SK-N-SH (cell line): ENCODE results near the gene RASAL3. TPM values are rescaled to one million over a fixed set of nuclear protein-coding genes. Genes with fewer than 3 reads are reported as not detected.

ENCODE experiments used
- CTCF ChIA-PET: fragments of 300-600, 350-600 bp; formaldehyde crosslinking; extraction: SDS; loops from one replicate; lab custom pipeline; 2021; lab: Yijun Ruan, JAX
- POLR2A ChIA-PET: fragments of 350-600 bp; sonication (Branson Sonifier 250); formaldehyde crosslinking; extraction: SDS; loops from one replicate; lab custom pipeline; 2020; ENCODE audit warnings: antibody characterized with exemption, inconsistent platforms; lab: Yijun Ruan, JAX
- DNase-seq: peaks from one replicate; pipeline ENCODE4 v3.0.0; 2012
- H2AFZ ChIP-seq: fragments of 200-600 bp; sonication (generic); 2 replicates; pipeline ENCODE4 v1.8.1; 2016; ENCODE audit warnings: antibody characterized with exemption, mild to moderate bottlenecking, low read depth
- H3F3A ChIP-seq: fragments of 200-600 bp; sonication (generic); replicated peaks from 2 replicates; pipeline ENCODE3; 2016; ENCODE audit warnings: antibody characterized with exemption, mild to moderate bottlenecking; ENCODE audit not compliant: insufficient read depth
- H3K27ac ChIP-seq, 2 experiments: fragments of 200-500 bp in 1 of 2; fragments of 200-600 bp in 1 of 2; sonication (Bioruptor generic) in 1 of 2; sonication (generic), shearing (Covaris generic) in 1 of 2; 2 replicates each; pipeline versions ENCODE4 v1.5.1 to v1.6.1; 2014 to 2016; ENCODE audit warnings: low read depth in 2 of 2, inconsistent platforms in 1 of 2, low read length in 1 of 2, mild to moderate bottlenecking in 1 of 2, mixed read lengths in 1 of 2
- H3K27me3 ChIP-seq: fragments of 200-600 bp; sonication (generic), shearing (Covaris generic); 2 replicates; pipeline ENCODE4 v1.6.1; 2016; ENCODE audit warnings: mixed run types; ENCODE audit not compliant: insufficient read depth
- H3K36me3 ChIP-seq, 2 experiments: fragments of 200-500 bp in 1 of 2; fragments of 200-600 bp in 1 of 2; sonication (Bioruptor generic) in 1 of 2; sonication (generic) in 1 of 2; replicated peaks in 1 of 2; 2 replicates each; pipeline versions ENCODE3 to v1.5.1; 2014 to 2016; ENCODE audit warnings: low read length in 1 of 2, mild to moderate bottlenecking in 1 of 2; ENCODE audit not compliant: insufficient read depth in 2 of 2, control insufficient read depth in 1 of 2
- H3K4me1 ChIP-seq, 2 experiments: fragments of 200-500 bp in 1 of 2; fragments of 200-600 bp in 1 of 2; sonication (Bioruptor generic) in 1 of 2; sonication (generic), shearing (Covaris generic) in 1 of 2; 2 replicates each; pipeline versions ENCODE4 v1.5.1 to v1.6.1; 2014 to 2016; ENCODE audit warnings: low read depth in 1 of 2, low read length in 1 of 2, mixed run types in 1 of 2; ENCODE audit not compliant: insufficient read depth in 2 of 2, control insufficient read depth in 1 of 2
- H3K4me2 ChIP-seq: fragments of 200-600 bp; sonication (generic), shearing (Covaris generic); 2 replicates; pipeline ENCODE4 v1.6.1; 2017; ENCODE audit warnings: mixed run types
- H3K4me3 ChIP-seq, 2 experiments: fragments of 200-500 bp in 1 of 2; fragments of 200-600 bp in 1 of 2; sonication (Bioruptor generic) in 1 of 2; sonication (generic), shearing (Covaris generic) in 1 of 2; 2 replicates each; pipeline versions ENCODE4 v1.5.1 to v1.8.1; 2014 to 2016; ENCODE audit warnings: low read depth in 2 of 2, inconsistent platforms in 1 of 2, low read length in 1 of 2, mild to moderate bottlenecking in 1 of 2, mixed read lengths in 1 of 2, moderate library complexity in 1 of 2
- H3K79me2 ChIP-seq: fragments of 200-600 bp; sonication (generic); 2 replicates; pipeline ENCODE4 v1.8.1; 2017; ENCODE audit warnings: mild to moderate bottlenecking; ENCODE audit not compliant: insufficient read depth
- H3K9ac ChIP-seq: fragments of 200-600 bp; sonication (generic); 2 replicates; pipeline ENCODE4 v1.6.1; 2017; ENCODE audit warnings: mixed run types
- H3K9me2 ChIP-seq: fragments of 200-600 bp; sonication (generic); 2 replicates; pipeline ENCODE4 v1.6.1; 2017; ENCODE audit warnings: mixed run types
- H3K9me3 ChIP-seq: fragments of 200-600 bp; sonication (generic); 2 replicates; pipeline ENCODE4 v1.6.1; 2017; ENCODE audit warnings: mixed run types, mild to moderate bottlenecking, moderate library complexity
- H4K20me1 ChIP-seq: fragments of 200-600 bp; sonication (generic); 2 replicates; pipeline ENCODE4 v1.6.1; 2017; ENCODE audit warnings: mild to moderate bottlenecking, mixed run types; ENCODE audit not compliant: insufficient read depth
- CHD2 ChIP-seq: fragments of 150-350 bp; IDR thresholded peaks from 2 replicates; pipeline ENCODE4 v1.6.1; 2018; ENCODE audit warnings: low read length; ENCODE audit not compliant: partially characterized antibody
- FOSL2 ChIP-seq: IDR thresholded peaks from 2 replicates; pipeline ENCODE4 v1.4.0; 2012; ENCODE audit warnings: low read depth, mild to moderate bottlenecking, moderate library complexity, borderline replicate concordance
- FOXJ3 ChIP-seq: sonication (generic); formaldehyde crosslinking; IDR thresholded peaks from 2 replicates; pipeline ENCODE4 v1.5.1; 2020; ENCODE audit warnings: mild to moderate bottlenecking, missing genetic modification reagents
- GATA2 ChIP-seq: sonication (generic); formaldehyde crosslinking; IDR thresholded peaks from 2 replicates; pipeline ENCODE4 v1.5.0; 2020; ENCODE audit warnings: mild to moderate bottlenecking, missing genetic modification reagents
- NRF1 ChIP-seq: IDR thresholded peaks from 2 replicates; pipeline ENCODE4 v1.6.1; 2012; ENCODE audit warnings: low read depth, mild to moderate bottlenecking, low read length
- POLR2AphosphoS5 ChIP-seq: IDR thresholded peaks from 2 replicates; pipeline ENCODE4 v1.6.1; 2012; ENCODE audit warnings: low read depth, low read length
- RAD21 ChIP-seq: IDR thresholded peaks from 2 replicates; pipeline ENCODE4 v1.6.1; 2012; ENCODE audit warnings: mild to moderate bottlenecking, low read length
- RFX5 ChIP-seq: IDR thresholded peaks from 2 replicates; pipeline ENCODE4 v1.6.1; 2012; ENCODE audit warnings: mild to moderate bottlenecking, improper control_type of control experiment, low read length
- SMC3 ChIP-seq: IDR thresholded peaks from 2 replicates; pipeline ENCODE4 v1.6.1; 2012; ENCODE audit warnings: low read depth, low read length, improper control_type of control experiment
- TAF1 ChIP-seq: IDR thresholded peaks from 2 replicates; pipeline ENCODE4 v1.6.1; 2012; ENCODE audit warnings: low read depth, mild to moderate bottlenecking, low read length, moderate library complexity, borderline replicate concordance
- TCF12 ChIP-seq: IDR thresholded peaks from 2 replicates; pipeline ENCODE4 v1.4.0; 2012
- WGBS: methylation state at CpG from one replicate; pipeline ENCODE4 v1.1.6; 2017; ENCODE audit warnings: low lambda C conversion rate; 5-methylcytosine and 5-hydroxymethylcytosine counted together
- polyA plus RNA-seq, 3 experiments: library from polyadenylated mRNA; depleted of rRNA; stranded (reverse); fragments of >200 nt; gene quantifications; 2 replicates each; pipeline ENCODE4 v1.2.3, GENCODE V29; 2012
- TF ChIP-seq, protein P1 (sequence below): IDR thresholded peaks from 2 replicates; pipeline ENCODE4 v1.4.0; 2012; ENCODE audit warnings: low read depth

Gene RASAL3
- polyA plus RNA-seq, 1 of the 3 experiments (the other 2 are of a cell fraction) = 0.02 TPM

DNA sequence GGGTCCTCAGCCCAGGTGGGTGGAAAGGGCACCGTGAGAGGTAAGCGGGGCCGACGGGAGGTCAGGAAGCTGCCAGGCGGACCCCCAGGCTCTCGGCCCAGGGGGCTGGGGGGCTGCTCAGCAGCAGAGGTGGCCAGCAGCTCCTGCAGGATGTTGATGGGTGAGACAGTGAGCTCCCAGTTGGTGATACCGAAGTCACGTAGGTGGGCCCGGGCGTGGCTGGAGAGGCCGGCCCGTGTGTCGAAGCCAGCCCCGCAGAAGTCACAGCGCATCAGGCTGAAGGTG is 27.6 kb downstream of the RASAL3 start:
- no peak overlapping the region for H3K4me3 ChIP-seq
- no peaks in the 10 kb centered on the region for H3K27me3 ChIP-seq
- H3K9me3 ChIP-seq = no peaks in the 10 kb centered on the region
- H3K9me2 ChIP-seq = no peaks in the 10 kb centered on the region
- DNase-seq = no peak
- H3K9ac ChIP-seq = no peak overlapping the region
- H2AFZ ChIP-seq = no peak overlapping the region
- peaks cover 5% of the 10 kb centered on the region for H3K79me2 ChIP-seq
- H4K20me1 ChIP-seq = no peaks in the 10 kb centered on the region
- H3K4me2 ChIP-seq = no peak overlapping the region
- H3K36me3 ChIP-seq = no peaks in the 10 kb centered on the region
- POLR2A ChIA-PET = no interaction called here
- no peak overlapping the region for H3K27ac ChIP-seq
- H3F3A ChIP-seq = no peaks in the 10 kb centered on the region
- H3K4me1 ChIP-seq = peaks cover 0 to 5% of the 10 kb centered on the region in 2 experiments; a peak in 1 of 4 replicates
- WGBS = no CpG with 5 or more reads among the region's 15 CpGs
- TF ChIP-seq CHD2 (no peak), TAF1 (no peak), FOXJ3 (no peak), RFX5 (no peak), POLR2AphosphoS5 (no peak), TCF12 (no peak)
- CTCF ChIA-PET = interaction anchor here (1.9 kb wide), 1 partner anchor 17 kb away, joined by 4 read pairs; no protein-coding TSS in a partner anchor

DNA sequence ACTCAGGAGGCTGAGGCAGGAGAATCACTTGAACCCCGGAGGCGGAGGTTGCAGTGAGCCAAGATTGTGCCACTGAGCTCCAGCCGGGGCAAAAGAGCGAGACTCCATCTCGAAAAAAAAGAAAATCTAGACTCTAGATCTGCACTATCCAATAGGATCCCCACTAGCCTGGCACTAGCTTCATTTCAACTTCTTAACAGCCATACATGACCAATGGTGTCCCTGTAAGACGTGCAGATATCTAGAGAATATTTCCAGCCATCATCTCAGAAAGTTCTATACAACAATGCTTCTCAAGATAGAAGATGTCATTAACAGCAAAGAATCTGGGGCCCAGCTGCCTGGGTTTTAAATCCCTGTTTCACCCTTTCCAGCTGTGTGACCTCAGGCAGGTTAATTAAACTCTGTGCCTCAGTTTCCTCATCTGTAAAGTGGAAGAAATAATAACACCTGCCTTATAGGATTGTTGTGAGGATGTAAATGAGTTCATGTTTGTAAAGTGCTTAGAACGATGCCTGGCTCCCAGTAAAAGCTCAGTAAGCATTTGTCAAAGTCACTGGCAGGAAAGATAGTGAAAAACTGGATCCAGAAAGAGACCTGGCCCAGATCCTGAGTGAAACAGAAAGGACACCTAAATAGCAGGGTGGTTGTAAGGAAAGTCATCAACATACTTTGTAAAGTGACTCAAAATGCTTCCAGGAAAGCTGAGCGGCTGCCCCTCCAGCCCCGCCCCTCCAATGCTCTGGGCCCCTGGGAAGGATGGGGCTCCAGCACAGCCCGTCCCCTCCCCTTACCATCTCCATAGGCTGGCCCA is 28.1 kb downstream of the RASAL3 start:
- POLR2A ChIA-PET = no interaction called here
- Histone ChIP-seq H3K9me3 (no peaks in the 10 kb centered on the region), H3K4me3 (no peak overlapping the region), H4K20me1 (0 out of 2 replicates have a peak, but pooled peaks cover 2% of the 10 kb centered on the region), H3K27me3 (no peaks in the 10 kb centered on the region), H3K4me2 (no peak overlapping the region), H3K9ac (no peak overlapping the region), H2AFZ (no peak overlapping the region), H3K79me2 (peaks cover 10% of the 10 kb centered on the region), H3F3A (no peaks in the 10 kb centered on the region), H3K4me1 (peaks cover 2 to 11% of the 10 kb centered on the region in 2 experiments; a peak in 2 of 4 replicates), H3K36me3 (no peaks in the 10 kb centered on the region)
- WGBS = 83% methylated on average over 10 of the region's 10 CpGs
- DNase-seq = no peak
- TF ChIP-seq, protein P1, sequence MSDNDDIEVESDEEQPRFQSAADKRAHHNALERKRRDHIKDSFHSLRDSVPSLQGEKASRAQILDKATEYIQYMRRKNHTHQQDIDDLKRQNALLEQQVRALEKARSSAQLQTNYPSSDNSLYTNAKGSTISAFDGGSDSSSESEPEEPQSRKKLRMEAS = no peak
- no peak for TF ChIP-seq NRF1
- TF ChIP-seq RAD21 = no peak
- TF ChIP-seq RFX5 = no peak
- TF ChIP-seq, all 33 proteins: peak for 0
- Histone ChIP-seq H3K9me2 (no peaks in the 10 kb centered on the region), H3K27ac (no peak overlapping the region)
- CTCF ChIA-PET = interaction anchor here (1.9 to 2.0 kb wide), 2 partner anchors 17 to 18 kb away, joined by 4 to 6 read pairs; no protein-coding TSS in a partner anchor

DNA sequence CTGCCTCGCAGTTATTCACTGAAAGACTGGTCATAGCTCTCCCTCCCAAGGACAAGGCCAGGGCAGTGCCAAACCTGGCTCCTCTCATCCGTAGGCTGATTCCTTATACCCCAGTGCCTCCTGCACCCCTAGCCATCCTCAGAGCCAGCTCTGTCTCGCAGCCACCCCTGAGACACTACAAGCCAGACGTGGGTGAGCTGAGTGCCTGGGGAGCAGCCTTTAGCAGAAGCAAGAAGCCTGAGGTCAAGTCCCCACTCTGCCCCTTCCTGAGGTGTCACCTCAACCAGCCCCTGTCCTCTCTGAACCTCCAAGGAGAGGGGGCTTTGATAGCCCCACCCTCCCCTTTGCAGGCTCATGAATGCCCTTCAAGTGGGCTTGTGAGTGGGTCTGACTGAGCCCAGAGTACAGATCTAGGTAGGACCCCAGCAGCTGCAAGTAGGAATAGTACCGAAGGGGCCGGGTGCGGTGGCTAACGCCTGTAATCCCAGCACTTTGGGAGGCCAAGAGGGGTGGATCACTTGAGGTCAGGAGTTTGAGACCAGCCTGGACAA is 30.8 kb downstream of the RASAL3 start:
- ChIA-PET POLR2A (interaction anchor here (0.7 to 1.6 kb wide), 4 partner anchors 12 to 1120 kb away, joined by 3 to 12 read pairs (median 6); partner anchors contain the start of gene AKAP8L), CTCF (interaction anchor here (1.4 to 2.6 kb wide), 3 partner anchors 13 to 19 kb away, joined by 3 to 11 read pairs (median 7); partner anchors contain the start of gene AKAP8L)
- TF ChIP-seq TAF1 (no peak), POLR2AphosphoS5 (no peak), SMC3 (no peak), GATA2 (CRISPR knock-in tag) (no peak), FOSL2 (no peak)
- no peak for DNase-seq
- no peaks in the 10 kb centered on the region for H3F3A ChIP-seq
- peaks cover 0 to 13% of the 10 kb centered on the region in 2 experiments for H3K36me3 ChIP-seq
- peak overlapping the region; percentile 100 for H2AFZ ChIP-seq
- peaks cover 17% of the 10 kb centered on the region; the same call in 1 of the 2 replicates for H4K20me1 ChIP-seq
- 77% methylated on average over 8 of the region's 8 CpGs for WGBS
- H3K27me3 ChIP-seq = no peaks in the 10 kb centered on the region
- H3K4me1 ChIP-seq = peaks cover 5 to 24% of the 10 kb centered on the region in 2 experiments; a peak in 2 of 4 replicates
- H3K9me2 ChIP-seq = no peaks in the 10 kb centered on the region
- H3K27ac ChIP-seq = peak overlapping the region; percentile 80 to 88; a peak in 3 of 4 replicates
- no peaks in the 10 kb centered on the region for H3K9me3 ChIP-seq
- H3K4me3 ChIP-seq = peak overlapping the region; percentile 63 to 87
- H3K9ac ChIP-seq = peak overlapping the region; percentile 81; the same call in 1 of the 2 replicates
- peaks cover 36% of the 10 kb centered on the region for H3K79me2 ChIP-seq
- H3K4me2 ChIP-seq = peak overlapping the region; percentile 94
